ENCODE data around the gene RABGAP1.

The RABGAP1 gene

GRCh38 chr9:123115146-123115913 lies 174.5 kb downstream of the RABGAP1 start:
- no peak for DNase-seq

GRCh38 chr9:123116036-123116435 lies 175.2 kb downstream of the RABGAP1 start:
- no peak for DNase-seq

DNA sequence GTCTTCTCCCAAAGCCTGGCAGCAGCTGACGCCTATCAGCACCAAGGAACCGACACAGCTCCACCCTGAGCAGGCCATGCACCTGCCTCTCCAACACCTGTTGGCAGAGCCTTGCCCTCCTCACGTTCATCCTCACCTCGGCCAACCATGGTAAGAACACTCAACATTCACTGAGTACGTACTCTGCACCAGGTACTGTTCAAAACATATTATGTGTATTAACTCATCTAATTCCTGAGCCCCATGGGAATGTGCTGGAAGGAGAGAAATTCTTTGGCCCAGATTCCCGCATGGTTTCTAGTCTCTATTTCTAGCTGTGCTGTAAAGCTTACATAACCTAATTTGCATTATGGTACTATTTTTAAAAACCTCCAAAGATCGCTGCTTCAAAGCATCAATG lies 178.7 kb downstream of the RABGAP1 start:
- no peak for DNase-seq

DNA sequence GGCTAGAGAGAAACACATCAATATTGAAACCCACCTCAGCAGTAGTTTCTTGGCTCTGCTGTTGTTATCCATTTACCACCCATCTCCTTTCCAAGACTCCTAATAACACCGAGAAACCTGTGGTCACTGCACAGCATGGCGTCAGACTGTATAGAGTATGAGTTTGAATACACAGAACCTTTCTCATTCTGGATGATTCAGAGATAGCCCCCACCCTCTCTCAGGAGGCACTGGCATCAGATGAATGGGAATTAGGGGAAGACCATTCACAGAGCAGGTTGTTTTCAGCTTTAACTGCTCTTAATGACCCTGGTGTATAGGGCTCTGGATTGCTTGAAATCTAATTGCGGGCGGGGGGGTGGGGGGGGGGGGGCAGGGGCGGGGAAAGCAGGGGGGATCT lies 179.3 kb downstream of the RABGAP1 start:
- no peak for DNase-seq

DNA sequence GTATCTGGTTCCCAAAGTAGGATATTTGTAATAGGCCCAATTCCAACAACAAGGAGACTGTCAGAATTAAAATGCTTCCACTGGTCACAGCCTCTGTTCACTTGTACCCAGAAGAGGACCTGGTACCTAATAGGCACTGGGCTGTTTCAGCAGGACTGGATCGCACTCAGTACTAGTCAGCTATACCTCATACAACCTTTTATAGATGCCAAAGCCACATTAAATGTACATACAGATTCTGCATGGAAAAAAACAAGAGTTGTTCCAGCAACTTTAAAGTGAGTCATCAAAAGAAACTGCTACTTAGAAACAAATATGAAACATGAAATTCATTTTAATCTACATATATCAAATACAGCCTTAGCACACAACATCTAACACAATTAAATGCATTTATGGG lies 180.1 kb downstream of the RABGAP1 start:
- no peak for DNase-seq

- DNase-seq: no peak
These were observed 180.6 kb downstream of the RABGAP1 start for GRCh38 chr9:123121457-123121856.

- no peak for DNase-seq
These were observed 186.8 kb downstream of the RABGAP1 start for GRCh38 chr9:123127512-123128075.

DNA sequence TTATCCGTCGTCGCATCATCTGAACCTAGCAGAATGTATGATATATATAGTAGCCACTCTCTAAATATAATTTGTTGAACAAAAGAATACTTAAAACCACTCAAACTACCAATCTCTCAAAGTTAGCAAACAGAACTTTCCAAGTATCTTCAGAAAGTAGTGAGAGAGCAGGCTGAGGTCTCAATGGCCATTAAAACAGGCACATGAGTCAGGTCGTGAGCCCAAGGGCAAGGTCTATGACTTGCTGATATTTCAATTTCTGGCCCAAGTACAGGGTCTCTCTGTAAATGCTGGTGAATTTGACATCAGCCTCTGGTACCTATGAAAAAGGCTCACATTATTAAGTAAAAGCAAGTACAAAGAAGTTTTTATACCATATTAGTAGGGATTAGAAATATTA lies 187.8 kb downstream of the RABGAP1 start:
- DNase-seq: no peak

DNA sequence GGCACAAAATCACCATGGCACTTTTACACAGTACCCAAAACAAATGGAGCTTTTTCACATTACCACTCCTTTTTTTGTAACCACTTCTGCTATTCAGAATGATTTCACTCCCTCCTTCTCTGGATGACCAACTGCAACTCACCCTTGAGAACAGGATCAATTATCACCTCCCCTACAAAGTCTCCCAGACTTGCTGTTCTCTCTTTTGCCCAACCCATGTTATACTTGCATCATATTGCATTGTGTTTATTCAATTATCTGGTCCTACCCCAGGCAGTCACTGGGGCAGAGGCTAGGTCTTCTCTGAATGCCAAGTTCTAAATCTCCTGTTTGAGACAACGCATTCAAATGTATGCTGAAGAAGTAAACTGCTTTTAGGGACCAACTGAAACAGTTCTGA lies 188.6 kb downstream of the RABGAP1 start:
- no peak for DNase-seq

DNA sequence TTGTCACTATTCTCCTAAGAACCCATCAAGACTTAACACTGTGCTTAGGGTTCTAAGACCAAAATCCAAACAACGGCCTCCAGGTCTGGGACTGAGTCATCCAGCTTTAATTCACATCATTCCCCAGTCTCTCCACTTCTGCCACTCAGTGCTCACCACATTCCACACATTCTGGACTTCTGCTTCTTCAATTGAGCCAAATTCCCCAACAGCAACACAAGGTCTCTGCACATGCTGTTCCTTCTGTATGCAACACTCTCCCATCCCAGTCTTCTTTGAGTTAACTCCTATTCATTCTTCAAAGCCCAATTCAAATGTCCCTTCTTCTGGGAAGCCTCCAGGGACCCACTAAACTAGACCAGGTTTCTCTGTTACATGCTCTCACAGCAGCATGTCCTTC lies 190.4 kb downstream of the RABGAP1 start:
- no peak for DNase-seq

DNA sequence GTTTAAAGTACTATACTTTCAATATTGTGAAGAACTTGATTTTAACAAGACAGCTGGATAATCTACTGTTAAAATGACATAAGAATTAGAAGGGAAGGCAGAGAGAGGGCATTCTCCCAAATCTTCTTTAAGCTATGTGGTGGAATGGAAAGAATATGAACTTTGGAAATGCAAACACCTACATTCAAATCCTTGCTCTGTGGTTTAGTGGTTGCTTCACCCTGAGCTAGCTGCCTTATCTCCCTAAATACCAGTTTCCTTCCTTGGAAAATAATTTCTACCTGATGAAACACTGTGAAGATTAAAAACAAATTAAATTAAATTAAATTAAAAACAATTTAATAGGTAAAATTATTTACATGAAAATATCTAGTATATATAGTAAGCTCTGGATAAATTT lies 191.2 kb downstream of the RABGAP1 start:
- DNase-seq: no peak

DNA sequence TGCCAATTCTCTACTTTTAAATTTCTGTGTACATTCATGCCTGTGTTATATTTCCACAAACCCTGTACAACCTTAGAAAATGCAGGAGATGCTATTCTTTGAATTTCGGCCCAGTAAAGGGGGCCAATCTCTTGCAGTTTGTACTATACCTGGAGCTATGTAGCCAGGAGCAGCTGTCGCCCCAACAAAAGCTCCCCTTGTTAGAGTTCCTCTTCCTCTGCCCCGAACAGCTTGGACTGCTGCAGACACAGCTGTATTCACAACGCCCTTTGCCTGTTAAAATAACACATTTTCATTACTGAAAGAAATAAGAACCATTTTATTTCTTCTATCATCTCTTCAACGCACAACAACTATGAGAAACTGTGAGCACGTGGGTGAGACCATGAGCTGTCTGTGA lies 191.9 kb downstream of the RABGAP1 start:
- no peak for DNase-seq

DNA sequence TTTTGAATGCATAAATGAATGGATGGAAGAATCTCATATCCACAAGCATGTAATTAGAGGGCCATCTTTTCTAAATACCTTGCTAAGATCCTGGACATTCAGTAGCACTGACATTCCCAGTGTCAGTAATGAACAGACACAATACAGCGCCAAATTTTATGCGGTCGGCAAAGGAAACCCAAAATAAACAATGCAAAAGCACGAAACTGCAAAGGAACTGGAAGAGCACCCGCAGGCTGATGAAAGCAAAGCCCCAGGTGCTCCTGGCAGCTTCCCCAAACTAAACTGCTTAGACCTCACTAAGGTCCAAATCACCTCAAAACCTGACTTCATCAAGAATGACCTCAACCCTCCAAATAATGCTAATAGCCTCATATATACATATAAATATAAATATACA lies 194.6 kb downstream of the RABGAP1 start:
- DNase-seq: no peak

DNA sequence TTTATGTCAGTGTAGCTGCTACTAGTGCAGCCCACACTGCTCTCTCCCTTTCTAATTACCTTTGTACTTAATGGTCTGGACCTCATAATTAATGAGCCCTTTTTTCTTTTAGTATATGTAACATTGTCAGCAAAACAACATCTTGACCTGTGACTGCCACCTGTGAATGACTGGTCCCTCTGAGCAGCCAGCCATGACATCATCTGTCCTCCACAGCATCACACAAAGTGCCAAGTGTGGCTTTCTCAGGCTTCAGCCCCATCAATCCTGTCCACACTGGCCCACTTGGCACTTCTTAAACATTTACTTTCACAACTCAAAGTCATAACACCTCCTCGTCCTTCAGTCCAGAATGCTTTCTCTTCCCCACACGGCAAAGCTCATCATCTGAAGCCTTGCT lies 197.3 kb downstream of the RABGAP1 start:
- no peak for DNase-seq

GRCh38 chr9:123149067-123149466 lies 208.2 kb downstream of the RABGAP1 start:
- no peak for DNase-seq

DNA sequence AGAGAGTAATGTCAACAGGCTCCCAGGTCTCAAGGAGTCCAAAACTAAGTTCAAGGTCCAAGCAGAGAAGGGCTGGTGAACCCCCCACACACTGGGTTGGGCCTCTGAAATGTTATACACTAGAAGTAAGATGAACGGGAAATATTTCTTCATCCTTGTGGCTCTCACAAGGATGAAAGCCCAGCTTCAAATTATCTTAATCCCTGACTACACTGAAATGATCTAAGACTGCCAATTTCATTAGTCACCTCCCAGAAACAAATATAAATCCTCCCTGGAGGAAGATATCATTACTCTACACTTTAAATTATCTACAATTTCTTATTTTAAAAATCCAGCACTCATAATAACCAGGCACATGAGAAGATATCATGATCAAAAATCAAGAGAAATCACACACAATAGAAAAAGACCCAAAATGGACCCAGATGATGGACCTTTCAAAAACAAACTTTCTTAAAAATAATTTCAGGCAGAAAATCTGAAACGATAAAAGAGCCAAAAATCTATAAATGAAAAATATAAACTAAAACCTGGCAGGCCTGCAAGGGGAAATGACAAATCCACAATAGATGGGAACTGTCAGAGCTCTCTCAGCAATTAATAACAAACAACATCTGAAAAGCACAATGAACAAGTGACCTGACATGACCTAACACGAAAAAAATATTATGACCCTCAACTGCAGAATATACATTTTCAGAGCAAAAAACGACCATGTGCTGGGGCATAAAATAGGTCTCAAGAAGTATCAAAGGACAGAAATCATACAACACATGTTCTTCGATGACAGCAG lies 210.1 kb downstream of the RABGAP1 start:
- no peak for DNase-seq
